DMS53 (cell line): ENCODE measurements around the gene VSTM2B.

Experiments
- DNase-seq: peaks from one replicate; lab custom pipeline; 2025; lab: John Stamatoyannopoulos, UW

The VSTM2B gene

GRCh38 chr19:29516358-29516725 lies 9.5 kb upstream of the VSTM2B start:
- no peak for DNase-seq

- no peak for DNase-seq
Observed at GRCh38 chr19:29516821-29517395, 8.9 kb upstream of the VSTM2B start.

- no peak for DNase-seq
Observed at GRCh38 chr19:29517412-29517811, 8.4 kb upstream of the VSTM2B start.

GRCh38 chr19:29517946-29518345 lies 7.8 kb upstream of the VSTM2B start:
- DNase-seq: no peak

- no peak for DNase-seq
Observed at GRCh38 chr19:29519146-29519545, 6.6 kb upstream of the VSTM2B start.

- no peak for DNase-seq
Observed at GRCh38 chr19:29519931-29520330, 5.9 kb upstream of the VSTM2B start.

- DNase-seq: no peak
Observed at GRCh38 chr19:29520390-29520789, 5.4 kb upstream of the VSTM2B start.

- no peak for DNase-seq
Observed at GRCh38 chr19:29521291-29522075, 4.3 kb upstream of the VSTM2B start.

- DNase-seq: no peak
Observed at GRCh38 chr19:29523568-29523967, 2.2 kb upstream of the VSTM2B start.

- DNase-seq: no peak
Observed at GRCh38 chr19:29524201-29524911, 1.4 kb upstream of the VSTM2B start.

- DNase-seq: no peak
Observed at GRCh38 chr19:29524912-29525831, 622 bp upstream of the VSTM2B start.

GRCh38 chr19:29526730-29527499 lies 1.1 kb downstream of the VSTM2B start:
- DNase-seq: no peak

- no peak for DNase-seq
Observed at GRCh38 chr19:29527500-29528328, 1.9 kb downstream of the VSTM2B start.

GRCh38 chr19:29528350-29528945 lies 2.7 kb downstream of the VSTM2B start:
- peak; percentile 56 for DNase-seq

- no peak for DNase-seq
Observed at GRCh38 chr19:29528946-29529645, 3.3 kb downstream of the VSTM2B start.

- no peak for DNase-seq
Observed at GRCh38 chr19:29529646-29530539, 4.1 kb downstream of the VSTM2B start.

- DNase-seq: no peak
Observed at GRCh38 chr19:29530540-29531457, 5.0 kb downstream of the VSTM2B start.
